Measurements from ENCODE around the gene MAPK6.

MAPK6 gene

GRCh38 chr15:52099651-52100272 is 80.7 kb downstream of the MAPK6 start:
- H3K27ac ChIP-seq = no peak overlapping the region
- DNase-seq (ENCODE audit: low read depth, low spot score) = no peak

GRCh38 chr15:52100807-52101442 is 81.9 kb downstream of the MAPK6 start:
- peak; percentile 51 for DNase-seq (ENCODE audit: low read depth, low spot score)
- no peak overlapping the region for H3K27ac ChIP-seq

GRCh38 chr15:52101542-52102323 is 82.7 kb downstream of the MAPK6 start:
- H3K27ac ChIP-seq = no peak overlapping the region
- no peak for DNase-seq (ENCODE audit: low read depth, low spot score)

GRCh38 chr15:52102463-52102862 is 83.4 kb downstream of the MAPK6 start:
- H3K27ac ChIP-seq = peak overlapping the region; percentile 52
- no peak for DNase-seq (ENCODE audit: low read depth, low spot score)

DNA sequence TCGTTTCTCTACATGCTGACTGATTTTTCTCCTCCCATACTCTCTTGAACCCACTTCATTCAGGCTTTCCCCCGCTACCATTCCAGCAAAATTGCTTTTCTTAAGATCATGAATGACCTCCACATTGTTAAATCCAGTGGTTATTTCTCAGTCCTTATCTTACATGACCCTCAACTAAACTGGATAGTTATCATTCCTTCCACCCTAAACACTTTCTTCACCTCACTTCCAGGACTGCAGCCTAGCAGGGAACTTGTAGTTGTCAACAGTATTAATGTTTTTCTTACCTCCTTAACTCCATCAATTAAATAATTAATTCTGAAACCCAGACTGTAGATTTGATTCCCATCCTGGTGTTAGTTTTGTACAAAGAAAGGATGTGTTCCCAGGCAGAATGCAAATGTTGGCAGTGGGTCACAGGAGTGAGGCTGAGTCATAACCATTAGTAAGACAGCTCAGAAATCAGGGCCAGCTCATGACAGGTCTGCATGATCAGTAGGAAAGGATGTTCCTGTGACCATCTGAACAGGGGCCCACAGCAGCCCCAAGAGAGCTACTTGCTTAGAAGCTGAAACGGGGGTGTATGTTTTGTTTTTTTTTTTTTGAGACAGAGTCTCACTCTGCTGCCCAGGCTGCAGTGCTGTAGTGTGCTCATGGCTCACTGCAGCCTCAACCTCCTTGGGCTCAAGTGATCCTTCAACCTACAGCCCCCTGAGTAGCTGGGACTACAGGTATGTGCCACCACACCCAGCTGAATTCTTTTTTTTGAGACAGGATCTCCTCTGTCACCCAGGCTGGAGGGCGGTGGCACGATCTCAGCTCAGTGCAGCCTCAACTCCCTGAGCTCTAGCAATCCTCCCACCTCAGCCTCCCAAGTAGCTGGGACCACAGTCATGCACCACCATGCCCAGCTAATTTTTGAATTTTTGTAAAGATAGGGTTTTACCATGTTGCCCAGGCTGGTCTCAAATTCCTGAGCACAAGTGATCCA is 84.5 kb downstream of the MAPK6 start:
- H3K27ac ChIP-seq = peak overlapping the region; percentile 52
- DNase-seq (ENCODE audit: low read depth, low spot score) = peak; percentile 77

GRCh38 chr15:52104532-52105004 is 85.5 kb downstream of the MAPK6 start:
- no peak for DNase-seq (ENCODE audit: low read depth, low spot score)

DNA sequence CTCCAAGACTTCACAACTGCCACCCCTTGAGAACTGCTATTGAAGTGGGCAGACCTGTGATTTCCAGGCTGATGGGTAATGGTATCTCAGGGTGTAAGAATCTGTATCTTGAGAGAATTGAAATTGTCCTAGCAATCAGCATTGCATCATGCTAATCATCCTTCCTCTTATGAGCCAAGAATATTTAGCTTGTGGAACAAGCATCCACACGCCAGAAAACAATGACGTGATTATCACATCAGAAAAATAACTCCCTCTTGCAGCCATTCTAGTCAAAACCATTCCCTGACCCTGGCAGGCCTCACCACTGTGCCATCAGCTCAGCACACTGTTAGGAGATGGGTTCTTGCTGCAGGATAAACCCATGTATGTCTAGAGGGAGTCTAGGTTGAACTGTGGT is 86.8 kb downstream of the MAPK6 start:
- H3K27ac ChIP-seq = peak overlapping the region; percentile 32
- DNase-seq (ENCODE audit: low read depth, low spot score) = no peak

More at GRCh38 chr15:52104532-52105004, 85.5 kb downstream of the MAPK6 start:
- H3K27ac ChIP-seq = no peak overlapping the region

DNA sequence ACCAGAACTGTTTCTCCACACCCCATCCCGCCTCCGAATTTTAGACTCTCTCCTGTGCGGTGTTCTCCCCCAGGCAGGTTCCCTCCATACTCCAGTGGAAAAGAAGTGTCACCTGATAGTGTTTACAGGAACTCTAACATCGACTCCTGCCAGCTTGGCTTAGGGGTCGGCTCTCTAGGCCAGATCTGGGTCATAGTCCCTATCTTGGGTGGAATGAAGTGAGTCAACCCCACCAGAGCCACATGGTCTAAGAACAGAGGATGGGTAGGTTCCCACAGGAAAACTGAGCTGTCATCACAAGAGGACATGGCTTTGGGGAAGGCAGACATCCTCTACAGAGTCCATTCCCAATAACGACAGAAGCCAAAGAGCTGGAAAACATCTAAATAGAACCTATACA is 87.6 kb downstream of the MAPK6 start:
- DNase-seq (ENCODE audit: low read depth, low spot score) = no peak
- no peak overlapping the region for H3K27ac ChIP-seq

GRCh38 chr15:52107238-52107637 is 88.2 kb downstream of the MAPK6 start:
- no peak overlapping the region for H3K27ac ChIP-seq

DNA sequence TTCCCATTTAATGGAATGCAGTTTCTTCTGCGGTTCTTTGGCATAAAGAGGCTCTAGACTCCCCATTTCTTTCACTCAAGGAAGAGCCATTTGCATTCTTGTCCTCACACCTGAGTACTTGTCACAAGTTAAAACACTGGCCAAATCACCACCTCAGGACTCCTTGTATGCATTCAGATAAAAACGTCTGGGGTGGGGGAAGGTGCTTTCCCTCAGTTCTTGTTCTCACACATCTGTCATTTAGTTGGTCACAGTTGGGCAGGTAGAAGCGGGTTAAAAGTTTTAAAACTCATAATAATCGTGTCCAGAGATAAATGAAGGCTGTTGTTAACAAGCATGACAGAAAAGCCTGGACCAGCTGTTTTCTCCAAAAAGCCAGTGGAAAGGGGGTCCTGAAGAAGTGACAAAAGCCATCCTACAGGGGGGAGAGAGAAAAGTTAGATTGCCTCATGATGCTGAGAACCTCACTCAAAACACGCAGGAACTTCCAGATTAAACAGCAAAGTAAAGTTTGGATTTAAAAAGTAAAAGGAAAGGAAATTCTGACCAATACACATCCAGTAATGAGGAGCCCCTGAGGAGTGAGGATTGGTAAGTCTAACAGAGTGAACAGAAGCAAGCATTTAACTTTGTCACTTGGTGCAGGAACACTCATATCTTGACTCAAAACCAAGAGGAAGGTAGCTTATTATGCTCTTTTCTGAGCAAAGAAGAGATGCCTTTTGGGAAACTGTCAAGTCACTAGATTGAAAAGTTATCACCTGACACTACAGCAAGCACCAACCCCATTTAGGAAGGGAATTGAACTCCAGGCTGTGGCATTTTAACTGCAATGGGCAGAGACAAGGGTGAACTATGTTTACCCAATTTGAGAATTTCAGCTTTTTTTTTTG is 90.8 kb downstream of the MAPK6 start:
- H3K27ac ChIP-seq = no peak overlapping the region
- no peak for DNase-seq (ENCODE audit: low read depth, low spot score)

More at GRCh38 chr15:52107238-52107637, 88.2 kb downstream of the MAPK6 start:
- DNase-seq (ENCODE audit: low read depth, low spot score) = no peak

- no peak overlapping the region for H3K27ac ChIP-seq
Measured at GRCh38 chr15:52111517-52112202, 92.6 kb downstream of the MAPK6 start.

DNA sequence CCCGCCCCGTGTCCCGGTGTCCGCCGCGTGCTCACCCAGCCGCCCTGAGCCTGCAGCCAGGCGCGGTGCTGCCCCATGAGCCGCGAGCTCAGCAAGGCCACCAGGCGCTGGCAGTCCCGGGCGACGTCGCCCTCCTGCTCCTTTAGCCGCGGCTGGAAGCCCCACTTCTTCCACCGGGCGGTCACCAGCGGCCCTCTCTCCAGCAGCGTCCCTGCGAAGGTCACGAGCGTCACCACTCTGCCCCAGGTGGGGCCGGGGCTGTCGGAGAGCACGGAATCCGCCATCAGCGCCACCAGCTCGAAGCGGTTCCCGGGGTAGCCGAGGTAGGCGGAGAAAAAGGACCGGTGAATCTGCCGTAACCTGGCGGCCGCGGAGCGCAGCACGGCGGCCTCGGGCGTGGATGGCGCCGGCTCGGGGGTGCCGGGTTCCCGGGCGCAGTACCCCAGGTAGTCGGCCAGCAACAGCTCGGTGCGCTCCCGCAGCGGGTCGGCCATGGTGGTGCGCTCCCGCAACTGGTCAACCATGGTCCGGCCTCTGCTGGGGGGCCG is 93.3 kb downstream of the MAPK6 start:
- H3K27ac ChIP-seq = no peak overlapping the region
- no peak for DNase-seq (ENCODE audit: low read depth, low spot score)

More at GRCh38 chr15:52111517-52112202, 92.6 kb downstream of the MAPK6 start:
- no peak for DNase-seq (ENCODE audit: low read depth, low spot score)

DNA sequence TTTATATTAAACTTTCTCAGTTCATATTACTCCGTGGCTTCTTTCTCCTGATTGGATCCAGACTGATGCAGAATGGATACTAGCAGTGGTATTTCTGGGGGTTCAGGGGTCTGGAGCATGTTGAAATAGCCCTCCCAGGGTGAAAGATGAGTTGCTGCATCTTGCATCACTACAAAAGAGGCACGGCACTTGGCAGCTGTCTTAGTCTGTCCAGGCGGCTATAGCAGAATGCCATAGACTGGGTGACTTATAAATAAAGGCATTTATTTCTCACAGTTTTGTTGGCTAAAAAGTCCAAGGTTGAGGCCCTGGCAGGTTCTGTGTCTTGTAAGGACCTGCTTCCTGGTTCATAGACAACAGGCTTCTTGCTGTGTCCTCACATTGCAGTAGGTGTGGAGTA is 94.2 kb downstream of the MAPK6 start:
- no peak for DNase-seq (ENCODE audit: low read depth, low spot score)
- H3K27ac ChIP-seq = no peak overlapping the region

GRCh38 chr15:52113708-52114107 is 94.7 kb downstream of the MAPK6 start:
- no peak for DNase-seq (ENCODE audit: low read depth, low spot score)
- H3K27ac ChIP-seq = no peak overlapping the region

DNA sequence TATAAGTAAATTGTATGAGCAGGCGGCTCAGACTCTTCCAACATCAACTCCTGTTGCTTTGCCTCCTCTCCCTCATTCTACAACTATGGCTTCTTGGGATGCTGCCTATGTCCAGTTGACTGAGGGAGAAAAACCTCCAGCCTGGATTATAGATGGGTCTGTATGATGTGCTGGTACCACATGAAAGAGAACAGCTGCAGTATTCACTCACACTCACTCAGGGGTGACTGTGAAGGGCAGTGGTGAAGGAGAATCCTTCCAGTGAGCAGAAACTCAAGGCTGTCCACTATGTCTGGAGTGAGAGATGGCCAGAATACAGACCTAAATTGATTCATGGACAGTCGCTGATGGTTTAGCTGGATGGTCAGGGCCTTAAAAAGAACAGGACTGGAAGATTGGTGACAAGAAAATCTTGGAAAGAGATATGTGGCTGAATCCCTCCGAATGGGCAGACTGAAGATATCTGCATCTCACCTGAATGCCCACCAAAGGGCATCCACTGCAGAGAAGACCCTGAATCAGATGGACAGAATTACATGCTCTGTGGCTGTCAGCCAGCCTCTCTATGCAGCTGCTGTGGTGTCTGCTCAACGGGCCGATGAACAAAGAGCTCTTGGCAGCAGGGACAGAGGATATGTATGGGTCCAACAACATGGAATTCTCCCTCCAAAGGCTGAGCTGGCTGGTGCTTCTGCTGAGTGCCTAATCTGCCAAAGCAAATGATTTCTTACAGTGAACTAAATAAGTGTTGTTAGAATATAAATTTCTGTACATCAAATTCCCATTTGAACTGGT is 95.4 kb downstream of the MAPK6 start:
- no peak overlapping the region for H3K27ac ChIP-seq
- DNase-seq (ENCODE audit: low read depth, low spot score) = no peak

- H3K27ac ChIP-seq = no peak overlapping the region
- DNase-seq (ENCODE audit: low read depth, low spot score) = no peak
Measured at GRCh38 chr15:52115598-52116427, 96.8 kb downstream of the MAPK6 start.

Measured in epithelial cell of prostate (primary cell).